HepG2 (cell line): ENCODE results near the gene TEX19. TPM values are rescaled to one million over a fixed set of nuclear protein-coding genes. Genes with fewer than 3 reads are reported as not detected.

Experiments
- ARNT ChIP-seq: fragments of 450-650 bp; IDR thresholded peaks from 2 replicates; pipeline ENCODE4 v1.6.1; 2017
- KDM6A ChIP-seq: IDR thresholded peaks from 2 replicates; pipeline ENCODE4 v1.6.1; 2016; ENCODE audit warnings: low read depth
- MAF1 ChIP-seq: sonication (generic); formaldehyde crosslinking; IDR thresholded peaks from 2 replicates; pipeline ENCODE4 v1.5.0; 2020; ENCODE audit warnings: missing genetic modification reagents, borderline replicate concordance
- NPAS2 ChIP-seq: sonication (generic); formaldehyde crosslinking; IDR thresholded peaks from 2 replicates; pipeline ENCODE4 v1.8.0; 2022; ENCODE audit warnings: mild to moderate bottlenecking, missing genetic modification reagents, borderline replicate concordance
- RAD51 ChIP-seq: fragments of 450-650 bp; IDR thresholded peaks from 2 replicates; pipeline ENCODE4 v1.6.1; 2016; ENCODE audit warnings: borderline replicate concordance
- ZNF510 ChIP-seq: sonication (generic); formaldehyde crosslinking; IDR thresholded peaks from 2 replicates; pipeline ENCODE4 v1.4.0; 2020; ENCODE audit warnings: low read depth, mild to moderate bottlenecking, missing genetic modification reagents
- ZNF547 ChIP-seq: sonication (generic); formaldehyde crosslinking; IDR thresholded peaks from 2 replicates; pipeline ENCODE4 v1.5.1; 2020; ENCODE audit warnings: mild to moderate bottlenecking, missing genetic modification reagents
- ZNF549 ChIP-seq: sonication (generic); formaldehyde crosslinking; IDR thresholded peaks from 2 replicates; pipeline ENCODE4 v1.5.0; 2020; ENCODE audit warnings: missing genetic modification reagents
- ZNF644 ChIP-seq: IDR thresholded peaks from 2 replicates; pipeline ENCODE4 v1.6.1; 2016; ENCODE audit warnings: low read depth
- ZNF766 ChIP-seq: sonication (generic); formaldehyde crosslinking; IDR thresholded peaks from 2 replicates; pipeline ENCODE4 v1.5.0; 2020; ENCODE audit warnings: missing genetic modification reagents, borderline replicate concordance
- ZNF878 ChIP-seq: sonication (generic); formaldehyde crosslinking; IDR thresholded peaks from 2 replicates; pipeline ENCODE4 v1.8.1; 2023; ENCODE audit warnings: mild to moderate bottlenecking, missing genetic modification reagents, moderate library complexity
- polyA plus RNA-seq, 8 experiments: library from polyadenylated mRNA; depleted of rRNA in 3 of 8; stranded (reverse) in 7 of 8; unstranded in 1 of 8; fragments of >200 nt; fragmentation: Illumina TruSeq in 4 of 8; extraction: Trizol in 4 of 8; gene quantifications; 2 replicates each; pipeline versions ENCODE4 v1.2.1 to v1.2.3, GENCODE V29; 2011 to 2016; ENCODE audit warnings: low read depth in 4 of 8, missing spikeins in 1 of 8, mixed read lengths in 1 of 8; ENCODE audit not compliant: insufficient read depth in 1 of 8
- total RNA-seq, 5 experiments: library from RNA; depleted of rRNA; stranded (reverse); fragments of >200 nt; fragmentation: Illumina TruSeq; extraction: Trizol; gene quantifications; 2 replicates each; pipeline ENCODE4 v1.2.3, GENCODE V29; 2016; ENCODE audit warnings: low read depth in 1 of 5
- TF ChIP-seq, protein P1 (sequence below): sonication (generic); formaldehyde crosslinking; IDR thresholded peaks from 2 replicates; pipeline ENCODE4 v1.5.1; 2020; ENCODE audit warnings: missing genetic modification reagents, mild to moderate bottlenecking, borderline replicate concordance
- TF ChIP-seq, protein P2 (sequence below): IDR thresholded peaks from 2 replicates; pipeline ENCODE4 v1.6.1; 2016; ENCODE audit warnings: mild to moderate bottlenecking
- TF ChIP-seq, protein P3 (sequence below): sonication (generic); formaldehyde crosslinking; IDR thresholded peaks from 2 replicates; pipeline ENCODE4 v1.8.1; 2023; ENCODE audit warnings: missing genetic modification reagents, mild to moderate bottlenecking, borderline replicate concordance
- TF ChIP-seq, protein P4 (sequence below): sonication (generic); formaldehyde crosslinking; IDR thresholded peaks from 2 replicates; pipeline ENCODE4 v1.5.1; 2020; ENCODE audit warnings: missing genetic modification reagents, mild to moderate bottlenecking, borderline replicate concordance
- TF ChIP-seq, protein P5 (sequence below): sonication (generic); formaldehyde crosslinking; IDR thresholded peaks from 2 replicates; pipeline ENCODE4 v1.4.0; 2020; ENCODE audit warnings: missing genetic modification reagents, borderline replicate concordance
- TF ChIP-seq, protein P6 (sequence below): IDR thresholded peaks from 2 replicates; pipeline ENCODE4 v1.6.1; 2012; ENCODE audit warnings: inconsistent platforms
- TF ChIP-seq, protein P7 (sequence below), 2 experiments: sonication (generic) in 1 of 2; formaldehyde crosslinking in 1 of 2; IDR thresholded peaks; 2 replicates each; pipeline versions ENCODE4 v1.4.0 to v1.6.1; 2018 to 2020; ENCODE audit warnings: missing genetic modification reagents in 2 of 2, borderline replicate concordance in 1 of 2, low read depth in 1 of 2, mild to moderate bottlenecking in 1 of 2, missing biosample characterization in 1 of 2

Gene TEX19
- total and polyA plus RNA-seq, 2 of the 13 experiments (the other 11 are each of a cell fraction or from before 2014, with no cell fraction given): 1.3 to 6.0 TPM

DNA sequence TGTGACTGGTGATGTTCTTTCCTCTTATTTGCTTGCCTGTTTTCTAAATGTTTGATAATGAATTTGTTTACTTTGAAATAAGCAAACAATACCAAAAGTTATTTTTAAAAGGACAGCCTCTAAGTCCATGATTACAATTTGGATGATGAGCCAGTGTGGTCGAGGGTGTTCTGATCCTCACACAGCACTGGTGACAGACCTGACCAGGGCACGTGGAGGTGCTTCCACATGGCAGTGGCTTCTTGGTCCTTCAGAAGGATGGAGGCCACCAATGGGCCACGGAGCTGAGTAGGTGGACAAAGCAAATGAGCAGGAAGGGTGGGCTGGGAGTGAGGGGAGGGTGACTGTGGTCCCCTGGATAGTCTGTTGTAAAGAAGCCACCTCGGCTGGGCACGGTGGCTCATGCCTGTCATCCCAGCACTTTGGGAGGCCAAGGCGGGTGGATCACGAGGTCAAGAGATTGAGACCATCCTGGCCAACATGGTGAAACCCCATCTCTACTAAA, 4.2 kb upstream of the TEX19 start (continued):
- TF ChIP-seq, protein P1, sequence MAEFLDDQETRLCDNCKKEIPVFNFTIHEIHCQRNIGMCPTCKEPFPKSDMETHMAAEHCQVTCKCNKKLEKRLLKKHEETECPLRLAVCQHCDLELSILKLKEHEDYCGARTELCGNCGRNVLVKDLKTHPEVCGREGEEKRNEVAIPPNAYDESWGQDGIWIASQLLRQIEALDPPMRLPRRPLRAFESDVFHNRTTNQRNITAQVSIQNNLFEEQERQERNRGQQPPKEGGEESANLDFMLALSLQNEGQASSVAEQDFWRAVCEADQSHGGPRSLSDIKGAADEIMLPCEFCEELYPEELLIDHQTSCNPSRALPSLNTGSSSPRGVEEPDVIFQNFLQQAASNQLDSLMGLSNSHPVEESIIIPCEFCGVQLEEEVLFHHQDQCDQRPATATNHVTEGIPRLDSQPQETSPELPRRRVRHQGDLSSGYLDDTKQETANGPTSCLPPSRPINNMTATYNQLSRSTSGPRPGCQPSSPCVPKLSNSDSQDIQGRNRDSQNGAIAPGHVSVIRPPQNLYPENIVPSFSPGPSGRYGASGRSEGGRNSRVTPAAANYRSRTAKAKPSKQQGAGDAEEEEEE (CRISPR knock-in tag): no peak
- TF ChIP-seq KDM6A (CRISPR knock-in tag): no peak
- TF ChIP-seq, protein P2, sequence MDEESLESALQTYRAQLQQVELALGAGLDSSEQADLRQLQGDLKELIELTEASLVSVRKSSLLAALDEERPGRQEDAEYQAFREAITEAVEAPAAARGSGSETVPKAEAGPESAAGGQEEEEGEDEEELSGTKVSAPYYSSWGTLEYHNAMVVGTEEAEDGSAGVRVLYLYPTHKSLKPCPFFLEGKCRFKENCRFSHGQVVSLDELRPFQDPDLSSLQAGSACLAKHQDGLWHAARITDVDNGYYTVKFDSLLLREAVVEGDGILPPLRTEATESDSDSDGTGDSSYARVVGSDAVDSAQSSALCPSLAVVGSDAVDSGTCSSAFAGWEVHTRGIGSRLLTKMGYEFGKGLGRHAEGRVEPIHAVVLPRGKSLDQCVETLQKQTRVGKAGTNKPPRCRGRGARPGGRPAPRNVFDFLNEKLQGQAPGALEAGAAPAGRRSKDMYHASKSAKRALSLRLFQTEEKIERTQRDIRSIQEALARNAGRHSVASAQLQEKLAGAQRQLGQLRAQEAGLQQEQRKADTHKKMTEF: 0 out of 2 replicates have a peak, but pooled peaks have one; percentile 1
- TF ChIP-seq NPAS2 (CRISPR knock-in tag): no peak
- TF ChIP-seq, protein P3, sequence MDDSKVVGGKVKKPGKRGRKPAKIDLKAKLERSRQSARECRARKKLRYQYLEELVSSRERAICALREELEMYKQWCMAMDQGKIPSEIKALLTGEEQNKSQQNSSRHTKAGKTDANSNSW (CRISPR knock-in tag): no peak
- TF ChIP-seq, protein P4, sequence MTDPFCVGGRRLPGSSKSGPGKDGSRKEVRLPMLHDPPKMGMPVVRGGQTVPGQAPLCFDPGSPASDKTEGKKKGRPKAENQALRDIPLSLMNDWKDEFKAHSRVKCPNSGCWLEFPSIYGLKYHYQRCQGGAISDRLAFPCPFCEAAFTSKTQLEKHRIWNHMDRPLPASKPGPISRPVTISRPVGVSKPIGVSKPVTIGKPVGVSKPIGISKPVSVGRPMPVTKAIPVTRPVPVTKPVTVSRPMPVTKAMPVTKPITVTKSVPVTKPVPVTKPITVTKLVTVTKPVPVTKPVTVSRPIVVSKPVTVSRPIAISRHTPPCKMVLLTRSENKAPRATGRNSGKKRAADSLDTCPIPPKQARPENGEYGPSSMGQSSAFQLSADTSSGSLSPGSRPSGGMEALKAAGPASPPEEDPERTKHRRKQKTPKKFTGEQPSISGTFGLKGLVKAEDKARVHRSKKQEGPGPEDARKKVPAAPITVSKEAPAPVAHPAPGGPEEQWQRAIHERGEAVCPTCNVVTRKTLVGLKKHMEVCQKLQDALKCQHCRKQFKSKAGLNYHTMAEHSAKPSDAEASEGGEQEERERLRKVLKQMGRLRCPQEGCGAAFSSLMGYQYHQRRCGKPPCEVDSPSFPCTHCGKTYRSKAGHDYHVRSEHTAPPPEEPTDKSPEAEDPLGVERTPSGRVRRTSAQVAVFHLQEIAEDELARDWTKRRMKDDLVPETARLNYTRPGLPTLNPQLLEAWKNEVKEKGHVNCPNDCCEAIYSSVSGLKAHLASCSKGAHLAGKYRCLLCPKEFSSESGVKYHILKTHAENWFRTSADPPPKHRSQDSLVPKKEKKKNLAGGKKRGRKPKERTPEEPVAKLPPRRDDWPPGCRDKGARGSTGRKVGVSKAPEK (CRISPR knock-in tag): no peak
- TF ChIP-seq, protein P5, sequence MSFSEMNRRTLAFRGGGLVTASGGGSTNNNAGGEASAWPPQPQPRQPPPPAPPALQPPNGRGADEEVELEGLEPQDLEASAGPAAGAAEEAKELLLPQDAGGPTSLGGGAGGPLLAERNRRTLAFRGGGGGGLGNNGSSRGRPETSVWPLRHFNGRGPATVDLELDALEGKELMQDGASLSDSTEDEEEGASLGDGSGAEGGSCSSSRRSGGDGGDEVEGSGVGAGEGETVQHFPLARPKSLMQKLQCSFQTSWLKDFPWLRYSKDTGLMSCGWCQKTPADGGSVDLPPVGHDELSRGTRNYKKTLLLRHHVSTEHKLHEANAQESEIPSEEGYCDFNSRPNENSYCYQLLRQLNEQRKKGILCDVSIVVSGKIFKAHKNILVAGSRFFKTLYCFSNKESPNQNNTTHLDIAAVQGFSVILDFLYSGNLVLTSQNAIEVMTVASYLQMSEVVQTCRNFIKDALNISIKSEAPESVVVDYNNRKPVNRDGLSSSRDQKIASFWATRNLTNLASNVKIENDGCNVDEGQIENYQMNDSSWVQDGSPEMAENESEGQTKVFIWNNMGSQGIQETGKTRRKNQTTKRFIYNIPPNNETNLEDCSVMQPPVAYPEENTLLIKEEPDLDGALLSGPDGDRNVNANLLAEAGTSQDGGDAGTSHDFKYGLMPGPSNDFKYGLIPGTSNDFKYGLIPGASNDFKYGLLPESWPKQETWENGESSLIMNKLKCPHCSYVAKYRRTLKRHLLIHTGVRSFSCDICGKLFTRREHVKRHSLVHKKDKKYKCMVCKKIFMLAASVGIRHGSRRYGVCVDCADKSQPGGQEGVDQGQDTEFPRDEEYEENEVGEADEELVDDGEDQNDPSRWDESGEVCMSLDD (CRISPR knock-in tag): no peak
- no peak for TF ChIP-seq ZNF878
- TF ChIP-seq, protein P6, sequence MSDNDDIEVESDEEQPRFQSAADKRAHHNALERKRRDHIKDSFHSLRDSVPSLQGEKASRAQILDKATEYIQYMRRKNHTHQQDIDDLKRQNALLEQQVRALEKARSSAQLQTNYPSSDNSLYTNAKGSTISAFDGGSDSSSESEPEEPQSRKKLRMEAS: peak; percentile 62; the same call in 1 of the 2 replicates
- 0 out of 2 replicates have a peak, but pooled peaks have one; percentile 13 for TF ChIP-seq ZNF644 (CRISPR knock-in tag)
- TF ChIP-seq ZNF547 (CRISPR knock-in tag): peak; percentile 21; the same call in 1 of the 2 replicates
- no peak for TF ChIP-seq RAD51
- no peak for TF ChIP-seq ARNT
- no peak for TF ChIP-seq MAF1
- TF ChIP-seq ZNF510: no peak
- no peak for TF ChIP-seq ZNF549 (CRISPR knock-in tag)
- no peak for TF ChIP-seq ZNF766 (CRISPR knock-in tag)
- TF ChIP-seq, protein P7, sequence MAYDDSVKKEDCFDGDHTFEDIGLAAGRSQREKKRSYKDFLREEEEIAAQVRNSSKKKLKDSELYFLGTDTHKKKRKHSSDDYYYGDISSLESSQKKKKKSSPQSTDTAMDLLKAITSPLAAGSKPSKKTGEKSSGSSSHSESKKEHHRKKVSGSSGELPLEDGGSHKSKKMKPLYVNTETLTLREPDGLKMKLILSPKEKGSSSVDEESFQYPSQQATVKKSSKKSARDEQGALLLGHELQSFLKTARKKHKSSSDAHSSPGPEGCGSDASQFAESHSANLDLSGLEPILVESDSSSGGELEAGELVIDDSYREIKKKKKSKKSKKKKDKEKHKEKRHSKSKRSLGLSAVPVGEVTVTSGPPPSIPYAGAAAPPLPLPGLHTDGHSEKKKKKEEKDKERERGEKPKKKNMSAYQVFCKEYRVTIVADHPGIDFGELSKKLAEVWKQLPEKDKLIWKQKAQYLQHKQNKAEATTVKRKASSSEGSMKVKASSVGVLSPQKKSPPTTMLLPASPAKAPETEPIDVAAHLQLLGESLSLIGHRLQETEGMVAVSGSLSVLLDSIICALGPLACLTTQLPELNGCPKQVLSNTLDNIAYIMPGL (CRISPR knock-in tag; IDR thresholded peaks at IDR 0.05; ENCODE audit: borderline replicate concordance in 1 of 2, low read depth in 1 of 2): 0 out of 4 replicates have a peak, but pooled peaks of 1 of the 2 experiments have one; percentile 15
